ENCODE measurements around the gene MCTP1.
A peak's percentile ranks its signal among the peaks of the same experiment; 100 is the strongest.
"Not testable (repeated sequence)": the region's sequence is repeated elsewhere in the genome, so short reads cannot be mapped to it uniquely, and the experiment has no call there.

The MCTP1 gene

GRCh38 chr5:95252801-95253200 lies 32.1 kb downstream of the MCTP1 start:
- DNase-seq, result no peak

- DNase-seq, result no peak
These were observed 33.7 kb downstream of the MCTP1 start for GRCh38 chr5:95251185-95251584.

GRCh38 chr5:95244479-95244878 lies 40.4 kb downstream of the MCTP1 start:
- DNase-seq, result no peak

GRCh38 chr5:95241635-95242034 lies 43.3 kb downstream of the MCTP1 start:
- DNase-seq, result no peak

- no peak for DNase-seq
These were observed 43.7 kb downstream of the MCTP1 start for GRCh38 chr5:95241161-95241560.

GRCh38 chr5:95238560-95239325 lies 46.2 kb downstream of the MCTP1 start:
- DNase-seq, result peak in 2 of 56 donors; percentile 2 to 11

- DNase-seq, result no peak
These were observed 47.6 kb downstream of the MCTP1 start for GRCh38 chr5:95237324-95237723.

- DNase-seq, result no peak
These were observed 49.4 kb downstream of the MCTP1 start for GRCh38 chr5:95235439-95235982.

GRCh38 chr5:95229646-95230045 lies 55.2 kb downstream of the MCTP1 start:
- DNase-seq, result no peak

GRCh38 chr5:95224701-95225459 lies 60.0 kb downstream of the MCTP1 start:
- no peak for DNase-seq

- no peak for DNase-seq
These were observed 61.2 kb downstream of the MCTP1 start for GRCh38 chr5:95223566-95224258.

GRCh38 chr5:95222836-95223235 lies 62.1 kb downstream of the MCTP1 start:
- no peak for DNase-seq

GRCh38 chr5:95221234-95221633 lies 63.7 kb downstream of the MCTP1 start:
- no peak for DNase-seq

- DNase-seq, result no peak
These were observed 64.5 kb downstream of the MCTP1 start for GRCh38 chr5:95220381-95220780.

- no peak for DNase-seq
These were observed 65.5 kb downstream of the MCTP1 start for GRCh38 chr5:95219411-95219810.

- DNase-seq, result no peak
These were observed 67.0 kb downstream of the MCTP1 start for GRCh38 chr5:95217881-95218280.

GRCh38 chr5:95217351-95217750 lies 67.5 kb downstream of the MCTP1 start:
- no peak for DNase-seq

- no peak for DNase-seq
These were observed 68.5 kb downstream of the MCTP1 start for GRCh38 chr5:95216136-95216955.

- DNase-seq, result not testable (repeated sequence)
These were observed 77.1 kb downstream of the MCTP1 start for GRCh38 chr5:95207811-95208210.

GRCh38 chr5:95194856-95195255 lies 90.0 kb downstream of the MCTP1 start:
- no peak for DNase-seq

- DNase-seq, result no peak
These were observed 93.6 kb downstream of the MCTP1 start for GRCh38 chr5:95191330-95191729.

Measured in amygdala (tissue), 56 donors.